AG10803 (cell line): ENCODE measurements around the gene TCERG1L.
"Not testable (repeated sequence)": the region's sequence is repeated elsewhere in the genome, so short reads cannot be mapped to it uniquely, and the experiment has no call there.

ENCODE experiments used
- DNase-seq: peaks from one replicate; pipeline ENCODE4 v3.0.0; 2010; ENCODE audit warnings: low read depth
- H3K4me3 ChIP-seq: 2 replicates; pipeline ENCODE4 v1.5.1; 2011; ENCODE audit warnings: mild to moderate bottlenecking, low read length, control low read depth
- TF ChIP-seq, protein P1 (sequence below): conservative IDR thresholded peaks from 2 replicates; pipeline ENCODE4 v1.5.1; 2011; ENCODE audit warnings: mild to moderate bottlenecking, low read length, control low read depth, inconsistent platforms

Gene TCERG1L

DNA sequence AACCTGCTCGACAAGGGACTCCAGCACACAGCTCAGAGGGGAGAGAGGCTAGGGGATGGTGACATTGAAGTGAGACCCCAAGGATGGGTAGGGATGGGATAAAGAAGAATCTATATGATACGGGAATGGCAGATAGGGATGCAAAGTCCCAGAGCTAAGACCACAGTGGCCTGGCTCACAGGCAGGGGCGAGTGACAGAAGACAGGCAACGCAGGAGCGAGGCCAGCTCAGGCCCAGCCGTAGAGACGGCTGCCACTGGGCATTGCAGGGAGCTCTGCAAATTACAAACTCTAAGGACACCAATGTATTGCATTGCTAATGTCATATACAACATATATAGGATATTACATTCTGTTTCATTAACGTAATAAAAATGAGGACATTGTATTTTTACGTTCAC, 131.4 kb downstream of the TCERG1L start:
- TF ChIP-seq, protein P1, sequence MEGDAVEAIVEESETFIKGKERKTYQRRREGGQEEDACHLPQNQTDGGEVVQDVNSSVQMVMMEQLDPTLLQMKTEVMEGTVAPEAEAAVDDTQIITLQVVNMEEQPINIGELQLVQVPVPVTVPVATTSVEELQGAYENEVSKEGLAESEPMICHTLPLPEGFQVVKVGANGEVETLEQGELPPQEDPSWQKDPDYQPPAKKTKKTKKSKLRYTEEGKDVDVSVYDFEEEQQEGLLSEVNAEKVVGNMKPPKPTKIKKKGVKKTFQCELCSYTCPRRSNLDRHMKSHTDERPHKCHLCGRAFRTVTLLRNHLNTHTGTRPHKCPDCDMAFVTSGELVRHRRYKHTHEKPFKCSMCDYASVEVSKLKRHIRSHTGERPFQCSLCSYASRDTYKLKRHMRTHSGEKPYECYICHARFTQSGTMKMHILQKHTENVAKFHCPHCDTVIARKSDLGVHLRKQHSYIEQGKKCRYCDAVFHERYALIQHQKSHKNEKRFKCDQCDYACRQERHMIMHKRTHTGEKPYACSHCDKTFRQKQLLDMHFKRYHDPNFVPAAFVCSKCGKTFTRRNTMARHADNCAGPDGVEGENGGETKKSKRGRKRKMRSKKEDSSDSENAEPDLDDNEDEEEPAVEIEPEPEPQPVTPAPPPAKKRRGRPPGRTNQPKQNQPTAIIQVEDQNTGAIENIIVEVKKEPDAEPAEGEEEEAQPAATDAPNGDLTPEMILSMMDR = no peak
- DNase-seq = no peak
- H3K4me3 ChIP-seq = no peak overlapping the region

DNA sequence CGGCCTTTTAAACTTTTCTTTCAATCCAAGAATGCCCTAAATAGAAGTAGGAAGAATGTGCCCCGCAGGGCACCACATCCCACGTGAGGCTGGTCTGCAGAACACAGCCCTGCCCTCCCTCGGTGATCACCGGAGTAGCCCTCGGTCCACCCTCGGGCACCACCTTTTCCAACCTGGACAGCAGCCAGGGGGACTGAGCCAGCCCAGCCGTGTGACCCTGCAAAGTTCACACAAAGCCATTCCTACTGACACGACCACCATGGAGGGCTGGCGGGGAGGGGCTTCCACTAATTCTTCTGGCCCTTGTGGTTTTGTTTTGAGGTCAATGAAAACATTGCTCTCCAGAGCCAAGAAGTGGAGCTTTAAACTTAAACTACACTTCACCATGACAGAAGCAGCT, 132.2 kb downstream of the TCERG1L start:
- TF ChIP-seq, protein P1 = no peak
- no peak overlapping the region for H3K4me3 ChIP-seq
- no peak for DNase-seq

DNA sequence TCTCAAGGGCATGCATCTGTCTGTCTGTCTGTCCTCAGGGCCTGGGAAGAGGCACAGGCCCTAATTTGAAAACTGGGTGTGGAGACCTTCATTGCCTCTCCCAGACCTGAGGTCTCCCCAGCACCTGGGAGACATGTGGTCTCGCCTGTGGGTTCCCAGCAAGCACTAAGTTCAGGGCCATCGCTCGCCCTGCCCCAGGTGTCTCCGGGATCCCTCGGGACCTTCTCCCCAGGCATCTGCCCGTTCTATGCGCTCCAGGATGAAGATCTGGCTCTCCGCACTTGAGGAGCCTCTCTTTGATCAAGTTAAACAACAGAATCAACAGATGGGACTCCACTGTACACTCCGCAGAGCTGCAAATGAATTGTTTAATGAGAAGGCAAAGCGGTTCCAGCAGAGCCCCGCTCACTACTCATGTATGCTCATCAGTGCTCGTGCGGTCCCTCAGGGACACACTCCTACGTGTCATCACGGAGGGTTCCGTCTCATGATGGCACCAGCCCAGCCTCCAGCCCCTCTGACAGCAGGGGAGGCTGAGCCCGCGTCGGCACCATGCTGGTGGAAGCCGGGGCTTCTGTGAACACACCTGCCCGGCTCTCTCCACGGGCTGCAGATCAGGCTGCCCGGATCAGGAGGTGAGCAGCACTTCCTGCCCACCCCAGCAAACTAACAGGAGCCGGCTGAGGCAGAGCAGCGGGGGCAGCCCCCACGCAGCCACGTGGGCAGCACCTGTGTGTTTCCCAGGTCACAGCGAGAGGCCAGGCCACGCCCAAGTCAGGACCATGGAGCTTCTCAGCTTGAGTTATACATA, 132.8 kb downstream of the TCERG1L start:
- DNase-seq = no peak
- H3K4me3 ChIP-seq = no peak overlapping the region
- TF ChIP-seq, protein P1 = no peak

DNA sequence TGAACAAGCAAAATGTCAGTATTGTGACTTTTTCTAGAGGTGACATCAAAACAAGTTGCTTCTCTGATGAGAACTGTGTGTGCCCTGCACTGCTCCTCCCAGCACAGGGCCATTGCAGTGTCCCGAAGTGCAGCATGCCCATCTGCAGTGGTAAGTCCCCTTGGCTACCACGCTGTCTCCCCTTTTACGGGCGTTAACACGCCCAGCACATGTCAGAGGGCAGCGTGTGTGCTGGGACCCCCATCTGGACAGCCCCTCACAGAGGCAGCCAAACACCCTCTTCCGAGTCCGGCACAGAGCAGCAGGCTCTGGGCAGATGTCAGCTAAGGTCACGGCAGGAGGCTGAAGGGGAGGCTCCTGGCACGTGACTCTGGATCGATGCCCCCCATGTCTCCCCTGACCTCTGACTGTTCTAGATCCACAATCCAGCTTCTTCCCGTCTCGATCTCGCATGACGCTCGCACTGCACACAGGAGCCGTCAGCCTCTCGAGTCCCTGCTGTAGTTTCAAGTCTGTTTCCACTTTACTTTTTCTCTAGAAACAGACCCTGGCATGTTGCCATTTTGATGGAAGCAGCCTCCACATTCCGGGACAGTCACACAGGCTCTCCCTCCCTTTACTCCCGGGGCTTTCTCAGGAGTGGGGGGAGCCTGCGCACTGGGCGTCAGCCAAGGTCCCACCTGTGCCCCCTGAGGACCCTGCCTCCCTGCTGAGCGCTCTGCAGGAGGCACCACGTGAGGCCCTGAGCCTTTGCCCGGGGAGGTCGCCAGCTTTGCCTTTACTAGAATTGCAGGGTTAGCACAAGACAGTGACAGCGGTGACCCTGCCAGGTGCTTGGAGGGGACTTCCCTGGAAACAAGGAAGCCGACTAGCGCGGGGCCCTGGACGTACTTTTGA, 133.8 kb downstream of the TCERG1L start:
- no peak overlapping the region for H3K4me3 ChIP-seq
- no peak for DNase-seq
- TF ChIP-seq, protein P1 = no peak

DNA sequence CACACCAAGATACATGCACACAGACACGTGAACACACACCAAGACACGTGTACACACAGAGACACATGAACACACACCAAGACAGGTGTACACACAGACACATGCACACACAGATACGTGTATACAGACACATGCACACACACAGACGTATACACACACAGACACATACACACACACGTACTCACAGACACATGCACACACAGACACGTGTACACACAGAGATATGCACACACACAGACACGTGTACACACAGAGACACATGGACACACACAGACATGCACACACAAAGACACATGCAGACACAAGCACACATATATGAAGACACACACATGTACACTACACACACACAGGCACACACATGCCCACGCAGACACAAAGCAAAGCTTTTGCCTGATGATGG, 134.6 kb downstream of the TCERG1L start:
- no peak for DNase-seq
- TF ChIP-seq, protein P1 = no peak
- H3K4me3 ChIP-seq = no peak overlapping the region

DNA sequence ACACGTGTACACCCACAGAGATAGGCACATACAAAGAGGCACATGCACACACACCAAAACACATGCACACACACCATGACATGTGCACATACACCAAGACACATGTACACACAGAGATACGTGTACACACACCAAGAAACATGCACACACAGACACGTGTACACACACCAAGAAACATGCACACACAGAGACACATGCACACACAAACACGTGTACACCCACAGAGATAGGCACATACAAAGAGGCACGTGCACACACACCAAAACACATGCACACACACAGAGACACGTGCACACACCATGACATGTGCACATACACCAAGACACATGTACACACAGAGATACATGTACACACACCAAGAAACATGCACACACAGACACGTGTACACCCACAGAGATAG, 135.2 kb downstream of the TCERG1L start:
- DNase-seq, H3K4me3 ChIP-seq: not testable (repeated sequence)

DNA sequence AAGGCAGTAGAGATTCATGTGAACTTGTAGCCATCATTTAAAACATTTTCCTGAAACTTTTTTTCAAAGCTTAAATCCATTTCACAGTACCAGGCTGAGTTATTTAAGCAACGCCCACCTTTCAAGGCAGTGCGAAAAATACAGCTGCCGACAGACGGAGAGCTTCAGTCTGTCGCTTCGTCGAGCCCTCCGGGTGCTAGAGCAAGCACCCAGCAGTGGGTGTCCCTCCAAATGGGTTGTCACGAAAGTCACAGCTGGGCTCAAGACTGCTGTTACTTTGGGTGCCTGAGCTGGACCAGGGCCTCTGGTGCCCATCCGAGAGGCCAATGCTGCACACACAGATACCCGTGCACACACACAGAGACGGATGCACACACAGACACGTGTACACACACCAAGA, 135.6 kb downstream of the TCERG1L start:
- TF ChIP-seq, protein P1 = no peak
- no peak for DNase-seq
- no peak overlapping the region for H3K4me3 ChIP-seq
